ENCODE results near the gene ERCC3.

ERCC3 gene

GRCh38 chr2:127324635-127325034, 30.7 kb upstream of the ERCC3 start:
- DNase-seq (ENCODE audit: low read depth in 2 of 2), result peak; percentile 77 to 79
- peak; percentile 56 for TF ChIP-seq CTCF (IDR thresholded peaks at IDR 0.05; ENCODE audit: low read depth, low read length)
- no peak overlapping the region for H3K4me3 ChIP-seq (replicated peaks in 1 of 2; ENCODE audit: low read depth in 2 of 2, low read length in 2 of 2)

- TF ChIP-seq CTCF (IDR thresholded peaks at IDR 0.05; ENCODE audit: low read depth, low read length), result no peak
- H3K4me3 ChIP-seq (replicated peaks in 1 of 2; ENCODE audit: low read depth in 2 of 2, low read length in 2 of 2), result no peak overlapping the region
- peak; percentile 4 to 8 for DNase-seq (ENCODE audit: low read depth in 2 of 2)
These were observed 27.4 kb upstream of the ERCC3 start for GRCh38 chr2:127321303-127321702.

- no peak overlapping the region for H3K4me3 ChIP-seq (replicated peaks in 1 of 2; ENCODE audit: low read depth in 2 of 2, low read length in 2 of 2)
- no peak for TF ChIP-seq CTCF (IDR thresholded peaks at IDR 0.05; ENCODE audit: low read depth, low read length)
- DNase-seq (ENCODE audit: low read depth in 2 of 2), result no peak
These were observed 26.8 kb upstream of the ERCC3 start for GRCh38 chr2:127320586-127321275.

- no peak for TF ChIP-seq CTCF (IDR thresholded peaks at IDR 0.05; ENCODE audit: low read depth, low read length)
- no peak overlapping the region for H3K4me3 ChIP-seq (replicated peaks in 1 of 2; ENCODE audit: low read depth in 2 of 2, low read length in 2 of 2)
- DNase-seq (ENCODE audit: low read depth in 2 of 2), result no peak
These were observed 26.1 kb upstream of the ERCC3 start for GRCh38 chr2:127320067-127320466.

GRCh38 chr2:127314193-127314988, 20.4 kb upstream of the ERCC3 start:
- H3K4me3 ChIP-seq (replicated peaks in 1 of 2; ENCODE audit: low read depth in 2 of 2, low read length in 2 of 2), result no peak overlapping the region
- TF ChIP-seq CTCF (IDR thresholded peaks at IDR 0.05; ENCODE audit: low read depth, low read length), result no peak
- no peak for DNase-seq (ENCODE audit: low read depth in 2 of 2)

- H3K4me3 ChIP-seq (replicated peaks in 1 of 2; ENCODE audit: low read depth in 2 of 2, low read length in 2 of 2), result no peak overlapping the region
- no peak for DNase-seq (ENCODE audit: low read depth in 2 of 2)
- no peak for TF ChIP-seq CTCF (IDR thresholded peaks at IDR 0.05; ENCODE audit: low read depth, low read length)
These were observed 19.5 kb upstream of the ERCC3 start for GRCh38 chr2:127313406-127313805.
